ENCODE results near the gene KIF25.

GRCh38 chr6:168072730-168073129, 75.3 kb downstream of the KIF25 start:
- no peak for TF ChIP-seq CTCF (IDR thresholded peaks at IDR 0.05)
- no peak for TF ChIP-seq POLR2A (IDR thresholded peaks at IDR 0.05)

All from heart left ventricle (tissue), 13 donors.